Loucy (cell line): ENCODE measurements around the gene HFE.

Experiments
- EZH2phosphoT487 ChIP-seq: fragments of 200-600 bp; IDR thresholded peaks from 2 replicates; pipeline ENCODE4 v1.6.1; 2018; ENCODE audit warnings: antibody characterized with exemption, mild to moderate bottlenecking, moderate library complexity, borderline replicate concordance
- TF ChIP-seq, protein P1 (sequence below): fragments of 200-600 bp; sonication (generic); conservative IDR thresholded peaks from 2 replicates; pipeline ENCODE4 v1.5.1; 2014; ENCODE audit warnings: mild to moderate bottlenecking, antibody characterized with exemption, low read length

DNA sequence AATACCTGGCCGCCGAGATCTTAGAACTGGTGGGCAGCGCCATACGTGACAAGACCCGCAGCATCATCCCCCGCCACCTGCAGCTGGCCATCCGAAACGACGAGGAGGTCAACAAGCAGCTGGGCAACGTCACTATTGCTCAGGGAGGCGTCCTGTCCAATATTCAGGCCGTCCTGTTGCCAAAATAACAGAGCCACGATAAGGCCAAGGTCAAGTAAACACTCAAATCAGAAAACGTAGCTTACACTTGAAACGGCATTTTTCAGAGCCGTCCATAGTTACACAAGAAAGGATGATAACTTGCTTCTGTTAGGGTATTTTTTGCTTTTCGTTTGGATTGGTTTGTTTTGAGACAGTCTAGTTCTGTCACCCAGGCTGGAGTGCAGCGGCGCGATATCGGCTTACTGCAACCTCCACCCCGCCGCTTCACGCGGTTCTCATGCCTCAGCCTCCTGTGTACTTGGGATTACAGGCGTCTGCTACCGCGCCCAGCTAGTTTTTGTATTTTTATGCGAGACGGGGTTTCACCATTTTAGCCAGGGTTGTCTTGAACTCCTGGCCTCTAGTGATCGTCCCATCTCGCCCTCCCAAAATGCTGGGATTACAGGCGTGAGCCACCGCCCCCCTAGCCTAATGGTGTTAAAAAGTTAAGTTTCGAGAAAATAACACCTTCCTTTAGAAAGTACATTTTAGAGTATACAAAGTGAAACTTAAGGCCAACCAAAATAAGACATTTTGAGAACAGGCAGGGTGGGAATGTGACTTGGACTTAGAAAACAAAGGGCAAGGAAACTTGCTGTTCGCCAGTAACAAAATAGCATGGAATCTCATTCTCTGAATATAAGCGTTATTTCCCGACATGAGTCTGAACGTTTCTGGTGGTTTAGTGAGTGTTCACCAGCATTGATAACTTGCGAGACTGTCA lies 42.8 kb upstream of the HFE start:
- TF ChIP-seq, protein P1, sequence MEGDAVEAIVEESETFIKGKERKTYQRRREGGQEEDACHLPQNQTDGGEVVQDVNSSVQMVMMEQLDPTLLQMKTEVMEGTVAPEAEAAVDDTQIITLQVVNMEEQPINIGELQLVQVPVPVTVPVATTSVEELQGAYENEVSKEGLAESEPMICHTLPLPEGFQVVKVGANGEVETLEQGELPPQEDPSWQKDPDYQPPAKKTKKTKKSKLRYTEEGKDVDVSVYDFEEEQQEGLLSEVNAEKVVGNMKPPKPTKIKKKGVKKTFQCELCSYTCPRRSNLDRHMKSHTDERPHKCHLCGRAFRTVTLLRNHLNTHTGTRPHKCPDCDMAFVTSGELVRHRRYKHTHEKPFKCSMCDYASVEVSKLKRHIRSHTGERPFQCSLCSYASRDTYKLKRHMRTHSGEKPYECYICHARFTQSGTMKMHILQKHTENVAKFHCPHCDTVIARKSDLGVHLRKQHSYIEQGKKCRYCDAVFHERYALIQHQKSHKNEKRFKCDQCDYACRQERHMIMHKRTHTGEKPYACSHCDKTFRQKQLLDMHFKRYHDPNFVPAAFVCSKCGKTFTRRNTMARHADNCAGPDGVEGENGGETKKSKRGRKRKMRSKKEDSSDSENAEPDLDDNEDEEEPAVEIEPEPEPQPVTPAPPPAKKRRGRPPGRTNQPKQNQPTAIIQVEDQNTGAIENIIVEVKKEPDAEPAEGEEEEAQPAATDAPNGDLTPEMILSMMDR = no peak
- no peak for TF ChIP-seq EZH2phosphoT487
